GM21723 (cell line): ENCODE measurements around the gene TFPT.

Experiments used
- ATAC-seq: cut with Tn5 transposase; IDR thresholded peaks from one replicate; pipeline ENCODE4 v1.9.1; 2021; ENCODE audit warnings: mild to moderate bottlenecking, moderate library complexity; ENCODE audit not compliant: unreplicated experiment

TFPT gene

GRCh38 chr19:54115109-54116063 lies at the start of gene TFPT, which contains the start of gene PRPF31:
TFPT (minus strand) TSS chr19:54115657; CDS start chr19:54115269, 388 bp downstream.
PRPF31 (plus strand) TSS chr19:54115754; CDS start chr19:54118279, 2,525 bp downstream.
- ATAC-seq = peak; percentile 84

GRCh38 chr19:54165222-54165621 lies 49.8 kb upstream of the TFPT start:
- no peak for ATAC-seq

GRCh38 chr19:54164369-54165068 lies 49.1 kb upstream of the TFPT start:
- no peak for ATAC-seq

- ATAC-seq = no peak
Observed at GRCh38 chr19:54162884-54163283, 47.4 kb upstream of the TFPT start.

GRCh38 chr19:54162241-54162805 lies 46.9 kb upstream of the TFPT start:
- ATAC-seq = no peak

GRCh38 chr19:54160854-54161253 lies 45.4 kb upstream of the TFPT start:
- ATAC-seq = no peak

GRCh38 chr19:54160182-54160811 lies 44.8 kb upstream of the TFPT start:
- ATAC-seq = peak; percentile 3

GRCh38 chr19:54159352-54160181 lies 44.1 kb upstream of the TFPT start, which contains the start of gene LENG1:
LENG1 (minus strand) TSS chr19:54159721; CDS start chr19:54159695, 26 bp downstream.
- peak; percentile 83 for ATAC-seq

GRCh38 chr19:54158812-54159351 lies 43.4 kb upstream of the TFPT start:
- ATAC-seq = no peak

GRCh38 chr19:54156953-54157352 lies 41.5 kb upstream of the TFPT start:
- no peak for ATAC-seq

- no peak for ATAC-seq
Observed at GRCh38 chr19:54156490-54156889, 41.0 kb upstream of the TFPT start.

- ATAC-seq = no peak
Observed at GRCh38 chr19:54155694-54156093, 40.2 kb upstream of the TFPT start.

- no peak for ATAC-seq
Observed at GRCh38 chr19:54154603-54155345, 39.3 kb upstream of the TFPT start.

GRCh38 chr19:54153731-54154326 lies 38.4 kb upstream of the TFPT start:
- ATAC-seq = no peak

- ATAC-seq = no peak
Observed at GRCh38 chr19:54152878-54153524, 37.5 kb upstream of the TFPT start.

- ATAC-seq = no peak
Observed at GRCh38 chr19:54152267-54152666, 36.8 kb upstream of the TFPT start.

GRCh38 chr19:54151362-54152035 lies 36.0 kb upstream of the TFPT start:
- no peak for ATAC-seq
